HG03025 (cell line): ENCODE data around the gene IER3IP1.
"Not testable (repeated sequence)": the region's sequence is repeated elsewhere in the genome, so short reads cannot be mapped to it uniquely, and the experiment has no call there.

ENCODE experiments used
- ATAC-seq: cut with Tn5 transposase; IDR thresholded peaks from one replicate; pipeline ENCODE4 v1.9.1; 2021; ENCODE audit warnings: mild to moderate bottlenecking, moderate library complexity; ENCODE audit not compliant: unreplicated experiment, low FRiP score

The IER3IP1 gene

DNA sequence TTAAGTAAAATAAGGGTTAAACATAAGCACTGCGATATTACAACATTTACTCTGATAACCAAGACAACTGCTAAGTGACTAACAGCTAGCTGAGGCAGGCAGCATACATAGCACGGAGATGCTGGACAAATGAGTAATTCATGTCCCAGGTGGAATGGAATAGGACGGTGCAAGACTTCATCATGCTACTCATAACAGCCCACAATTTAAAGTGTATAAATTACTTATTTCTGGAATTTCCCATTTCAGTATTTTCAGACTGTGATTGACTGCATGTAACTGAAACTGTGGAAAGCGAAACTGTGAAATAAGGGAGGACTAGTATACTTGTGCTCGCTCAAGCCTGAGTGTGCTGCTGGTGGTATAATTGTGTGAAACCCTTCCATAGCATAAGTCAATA lies 12.9 kb downstream of the IER3IP1 start:
- peak; percentile 57 for ATAC-seq

DNA sequence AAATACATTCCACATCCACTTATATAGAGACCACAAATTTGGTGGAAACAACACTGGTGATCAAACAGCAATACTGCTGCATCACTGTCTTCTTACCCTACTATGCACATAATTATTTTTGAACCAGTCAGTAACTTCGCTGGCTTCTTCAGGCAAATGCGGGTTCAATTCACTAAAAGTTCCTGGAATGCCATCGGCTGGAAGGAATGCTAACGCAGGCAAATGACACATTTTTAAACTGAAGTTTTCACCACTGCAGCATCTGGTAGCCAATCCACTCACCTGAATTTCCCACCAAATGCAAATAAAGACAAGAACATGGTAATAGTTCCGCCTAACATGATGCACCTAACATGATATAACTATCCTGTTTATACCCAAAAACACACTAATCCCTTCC lies 15.9 kb downstream of the IER3IP1 start:
- no peak for ATAC-seq

DNA sequence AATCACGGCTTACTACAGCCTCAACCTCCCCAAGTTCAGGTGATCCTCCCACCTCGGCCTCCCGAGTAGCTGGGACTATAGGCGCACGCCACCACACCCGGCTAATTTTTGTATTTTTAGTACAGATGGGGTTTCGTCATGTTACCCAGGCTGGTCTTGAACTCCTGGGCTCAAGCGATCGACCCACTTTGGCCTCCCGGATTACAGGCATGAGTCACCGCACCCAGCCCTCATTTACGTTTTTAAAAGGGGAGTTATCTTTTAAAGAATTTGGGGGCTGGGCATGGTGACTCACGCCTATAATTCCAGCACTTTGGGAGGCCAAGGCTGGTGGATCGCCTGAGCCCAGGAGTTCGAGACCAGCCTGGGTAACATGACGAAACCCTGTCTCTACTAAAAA lies 17.8 kb downstream of the IER3IP1 start:
- ATAC-seq: not testable (repeated sequence)

DNA sequence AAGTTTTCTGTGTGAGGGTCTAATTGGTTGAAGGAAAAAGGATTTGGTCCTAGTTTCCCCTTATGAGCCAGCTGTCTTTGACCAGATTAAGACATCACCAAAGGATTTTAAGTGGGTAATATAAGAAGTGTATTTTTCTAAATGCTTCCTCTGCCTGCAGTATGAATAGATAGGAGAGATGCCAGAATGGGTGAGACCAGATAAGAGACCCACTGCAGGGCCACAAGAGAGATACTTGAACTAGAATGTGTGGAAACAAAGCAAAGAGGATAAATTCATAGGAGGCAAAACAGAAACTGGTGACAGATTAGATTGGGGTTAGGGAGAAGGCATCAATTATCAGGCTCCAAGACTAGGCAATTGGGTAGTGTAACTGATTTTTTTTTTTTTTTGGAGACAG lies 24.7 kb downstream of the IER3IP1 start:
- ATAC-seq: no peak

GRCh38 chr18:47150824-47151366 lies 25.3 kb downstream of the IER3IP1 start:
- peak; percentile 24 for ATAC-seq

GRCh38 chr18:47150029-47150823 lies 25.9 kb downstream of the IER3IP1 start, which contains the start of gene HDHD2:
HDHD2 (minus strand) TSS chr18:47150500; CDS start chr18:47136439, 14,061 bp downstream.
- peak; percentile 89 for ATAC-seq

DNA sequence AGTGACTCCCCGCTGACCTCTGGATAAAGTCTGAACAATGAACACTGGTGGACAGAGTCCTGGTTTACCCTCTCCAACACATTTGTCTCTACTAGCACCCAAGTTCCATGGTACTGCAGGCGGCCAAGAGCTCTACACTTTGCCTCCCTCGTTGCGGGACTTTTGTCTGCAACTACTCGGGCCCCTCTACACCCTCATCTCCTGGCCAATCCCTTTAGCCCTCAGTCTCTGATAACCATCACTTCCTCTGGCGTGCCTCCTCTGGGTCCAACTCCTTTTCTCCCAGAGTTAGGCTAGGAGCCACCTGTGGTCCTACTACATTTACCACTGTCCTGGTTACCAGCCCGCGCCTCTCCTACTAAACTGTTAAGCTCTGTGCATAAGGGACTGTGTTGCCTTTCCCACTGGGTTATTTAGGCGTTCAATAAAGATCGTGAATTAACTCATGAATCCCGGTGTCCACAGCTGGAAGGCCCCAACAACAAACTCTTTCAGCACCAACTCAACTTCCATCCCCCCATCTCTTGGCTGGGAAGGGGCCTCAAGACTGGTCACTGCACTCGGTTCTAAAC lies 26.6 kb downstream of the IER3IP1 start:
- ATAC-seq: no peak

- no peak for ATAC-seq
These were observed 30.0 kb downstream of the IER3IP1 start for GRCh38 chr18:47146206-47146605.

GRCh38 chr18:47143899-47144485 lies 32.2 kb downstream of the IER3IP1 start:
- no peak for ATAC-seq

- no peak for ATAC-seq
These were observed 33.0 kb downstream of the IER3IP1 start for GRCh38 chr18:47143153-47143552.

DNA sequence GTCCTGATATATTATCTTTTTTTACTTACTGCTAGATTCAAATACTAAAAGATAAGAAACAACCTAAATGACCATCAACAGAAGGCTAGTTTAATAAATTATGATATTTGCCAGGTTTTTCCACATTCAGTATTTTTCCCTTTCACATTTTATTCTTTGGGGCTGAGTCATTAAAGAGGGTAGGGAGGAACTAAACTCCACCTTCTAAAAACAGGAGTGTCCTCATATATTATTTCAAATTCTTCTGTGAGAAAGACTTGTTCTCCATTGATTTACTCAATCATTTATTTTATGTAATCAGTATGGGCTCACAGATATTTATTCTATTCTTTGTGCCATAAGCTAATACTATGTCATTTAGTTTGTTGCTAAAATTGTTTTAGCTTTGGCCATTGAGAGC lies 34.9 kb downstream of the IER3IP1 start:
- ATAC-seq: no peak

- no peak for ATAC-seq
These were observed 55.0 kb downstream of the IER3IP1 start for GRCh38 chr18:47121146-47121545.

DNA sequence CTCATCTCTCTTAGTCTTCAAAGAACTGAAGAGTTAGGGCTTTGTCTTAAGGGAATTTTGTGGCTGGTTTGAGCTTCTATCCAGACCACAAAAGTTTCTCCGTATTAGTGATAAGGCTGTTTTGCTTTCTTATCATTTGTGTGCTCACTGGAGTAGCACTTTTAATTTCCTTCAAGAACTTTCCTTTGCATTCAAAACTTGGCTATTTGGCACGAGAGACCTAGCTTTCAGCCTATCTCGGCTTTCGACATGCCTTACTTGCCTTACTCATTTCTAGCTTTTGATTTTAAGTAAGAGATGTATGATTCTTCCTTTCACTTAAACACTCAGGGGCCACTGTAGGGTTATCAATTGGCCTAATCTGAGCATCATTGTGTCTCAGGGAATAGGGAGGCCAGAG lies 55.7 kb downstream of the IER3IP1 start:
- ATAC-seq: peak; percentile 77

DNA sequence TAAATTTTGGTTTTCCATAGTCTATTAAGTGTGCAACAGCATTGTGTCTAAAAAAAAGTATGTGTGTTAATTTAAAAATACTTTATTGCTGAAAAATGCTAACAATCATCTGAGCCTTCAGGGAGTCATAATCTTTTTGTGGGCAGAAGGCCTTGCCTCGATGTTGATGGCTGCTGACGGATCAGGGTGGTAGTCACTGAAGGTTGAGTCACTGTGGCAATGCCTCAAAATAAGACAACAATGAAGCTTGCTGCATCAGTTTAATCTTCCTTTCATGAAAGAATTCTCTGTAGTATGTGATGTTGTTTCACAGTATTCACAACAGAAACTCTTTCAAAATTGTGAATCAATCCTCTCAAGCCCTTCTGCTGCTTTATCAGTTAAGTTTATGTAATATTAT lies 57.2 kb downstream of the IER3IP1 start:
- no peak for ATAC-seq

DNA sequence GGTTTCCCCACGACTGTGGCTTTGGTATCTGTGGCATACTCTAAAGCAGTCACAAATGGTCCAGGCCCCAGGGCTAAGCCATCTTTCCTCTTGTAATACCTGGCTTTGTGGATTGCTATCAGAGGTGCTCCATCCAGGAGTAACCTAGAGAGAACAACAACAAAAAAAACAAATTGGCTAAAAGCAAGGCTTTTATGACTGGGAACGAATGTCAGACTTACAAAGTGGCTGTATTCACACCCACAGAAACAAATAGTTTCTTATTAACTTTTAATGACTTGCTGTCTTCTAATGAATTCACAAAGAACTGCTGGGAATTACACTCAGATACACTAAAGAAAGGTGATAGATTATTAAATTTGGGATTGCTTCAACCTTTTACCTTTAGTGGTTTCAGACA lies 61.0 kb downstream of the IER3IP1 start:
- ATAC-seq: no peak

DNA sequence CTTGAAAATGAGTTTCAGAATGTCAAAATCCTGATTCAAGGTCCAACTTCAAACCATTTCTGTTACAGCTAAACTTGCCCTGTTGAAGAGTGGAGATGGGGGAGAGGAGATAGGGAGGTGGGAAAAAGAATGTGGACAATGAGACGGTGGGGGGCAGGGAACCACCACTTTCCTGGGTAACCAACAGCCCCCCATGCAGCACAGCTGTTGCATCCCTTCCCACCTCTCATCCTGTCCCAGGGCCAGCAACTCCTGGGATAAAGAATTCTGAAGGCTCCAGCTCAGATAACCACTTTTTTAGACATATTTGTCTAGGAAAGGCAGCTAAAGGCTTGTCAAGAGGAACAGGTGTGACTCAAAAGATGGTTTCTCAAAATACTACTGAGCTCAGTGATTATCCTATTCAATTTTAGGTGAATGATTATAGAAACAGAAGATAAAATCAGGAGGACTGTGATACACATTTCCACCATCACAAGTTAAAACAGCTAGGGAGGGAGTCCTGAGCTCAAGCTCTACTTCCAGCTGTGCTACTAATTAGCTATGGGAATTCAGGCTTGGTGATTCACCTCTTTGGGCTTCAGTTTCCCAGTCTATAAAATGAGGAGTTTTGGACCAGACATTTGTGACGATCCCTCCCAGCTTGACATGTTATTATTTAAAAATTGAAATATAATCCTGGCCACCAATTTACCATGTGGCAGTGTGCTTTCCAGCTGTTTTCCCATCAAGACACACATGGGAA lies 62.2 kb downstream of the IER3IP1 start:
- ATAC-seq: no peak

- ATAC-seq: no peak
These were observed 65.5 kb downstream of the IER3IP1 start for GRCh38 chr18:47110492-47111274.

DNA sequence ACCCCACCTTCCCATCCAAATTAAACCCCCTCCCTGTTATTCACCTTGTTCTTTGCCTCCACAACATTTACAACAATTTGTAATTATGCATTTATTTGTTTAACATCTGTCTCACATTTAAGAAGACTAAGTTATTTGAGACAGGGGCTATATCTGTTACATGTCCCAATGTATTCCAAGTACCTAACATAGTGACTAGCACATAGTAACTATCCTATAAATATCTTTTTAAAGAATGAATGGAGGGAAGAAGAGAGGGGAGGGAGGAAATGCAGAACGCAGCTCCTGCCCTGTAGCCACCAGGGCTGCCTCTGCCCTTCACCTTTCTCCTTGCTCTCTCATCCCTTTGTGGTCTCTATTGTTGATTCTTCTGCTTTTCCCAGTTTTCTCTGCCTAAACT lies 66.4 kb downstream of the IER3IP1 start:
- ATAC-seq: no peak

DNA sequence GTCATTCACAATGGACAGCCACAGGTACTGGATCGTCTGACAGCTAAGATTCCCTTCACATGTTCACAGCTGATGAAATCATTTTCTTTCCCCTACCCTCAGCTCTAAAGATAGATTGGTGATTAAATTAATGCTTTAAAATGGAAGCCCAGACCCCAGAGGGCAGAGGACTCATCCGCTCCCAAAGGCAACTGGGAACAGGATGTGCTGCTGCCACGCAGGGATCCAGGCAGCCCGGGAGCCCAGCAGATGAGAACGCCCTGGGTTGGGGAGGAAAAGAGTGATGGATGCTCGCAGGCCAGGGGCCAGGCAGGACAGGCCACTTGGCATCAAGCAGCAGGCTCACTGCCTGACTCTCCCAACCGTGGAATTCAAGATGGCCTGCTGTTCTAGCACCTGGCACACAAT lies 67.2 kb downstream of the IER3IP1 start:
- ATAC-seq: no peak

GRCh38 chr18:47108373-47108772 lies 67.8 kb downstream of the IER3IP1 start:
- ATAC-seq: no peak
